ENCODE data around the gene WWP2.

The WWP2 gene

GRCh38 chr16:69861292-69862030 lies 99.3 kb downstream of the WWP2 start:
- H3K36me3 Mint-ChIP-seq (ENCODE audit: low read depth): no peaks in the 10 kb centered on the region
- DNase-seq (no peak), ATAC-seq (no peak)
- H3K4me1 Mint-ChIP-seq: peaks cover 7% of the 10 kb centered on the region
- no peaks in the 10 kb centered on the region for H3K9me3 Mint-ChIP-seq
- no peaks in the 10 kb centered on the region for H3K27me3 Mint-ChIP-seq
- no peak overlapping the region for H3K4me3 Mint-ChIP-seq
- H3K27ac Mint-ChIP-seq: no peak overlapping the region

DNA sequence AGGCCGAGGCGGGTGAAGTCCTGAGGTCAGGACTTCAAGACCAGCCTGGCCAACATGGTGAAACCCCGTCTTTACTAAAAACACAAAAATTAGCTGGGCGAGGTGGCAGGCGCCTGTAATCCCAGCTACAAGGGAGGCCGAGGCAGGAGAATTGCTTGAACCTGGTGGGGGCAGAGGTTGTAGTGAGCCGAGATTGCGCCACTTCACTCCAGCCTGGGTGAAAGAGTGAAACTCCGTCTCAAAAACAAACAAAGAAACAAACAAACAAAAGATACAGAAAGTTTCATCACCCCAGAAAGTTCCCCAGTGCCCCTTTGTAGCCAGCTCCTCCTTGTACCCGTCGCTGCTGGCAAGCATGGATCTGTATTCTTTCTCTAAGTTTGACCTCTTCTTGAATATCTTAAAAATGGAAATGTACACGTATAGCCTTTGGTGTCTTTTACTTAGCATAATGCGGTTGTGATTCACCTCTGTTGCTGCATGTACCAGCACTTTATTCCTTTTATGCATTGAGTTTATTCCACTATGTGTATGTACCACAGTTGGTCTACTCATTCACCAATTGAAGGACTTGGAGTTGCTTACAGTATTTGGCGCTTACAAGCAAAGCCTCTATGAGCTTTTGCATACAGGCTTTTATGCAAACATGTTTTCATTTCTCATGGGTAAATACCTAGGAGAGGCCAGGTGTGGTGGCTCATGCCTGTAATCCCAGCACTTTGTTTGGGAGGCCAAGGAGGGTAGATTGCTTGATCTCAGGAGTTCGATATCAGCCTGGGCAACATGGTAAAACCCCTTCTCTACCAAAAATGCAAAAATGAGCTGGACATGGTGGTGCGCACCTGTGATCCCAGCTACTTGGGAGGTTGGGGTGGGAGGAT lies 101.5 kb downstream of the WWP2 start:
- no peak overlapping the region for H3K27ac Mint-ChIP-seq
- ATAC-seq (no peak), DNase-seq (no peak)
- no peaks in the 10 kb centered on the region for H3K36me3 Mint-ChIP-seq (ENCODE audit: low read depth)
- no peak overlapping the region for H3K4me3 Mint-ChIP-seq
- peaks cover 2% of the 10 kb centered on the region for H3K4me1 Mint-ChIP-seq
- H3K9me3 Mint-ChIP-seq: no peaks in the 10 kb centered on the region
- no peaks in the 10 kb centered on the region for H3K27me3 Mint-ChIP-seq

DNA sequence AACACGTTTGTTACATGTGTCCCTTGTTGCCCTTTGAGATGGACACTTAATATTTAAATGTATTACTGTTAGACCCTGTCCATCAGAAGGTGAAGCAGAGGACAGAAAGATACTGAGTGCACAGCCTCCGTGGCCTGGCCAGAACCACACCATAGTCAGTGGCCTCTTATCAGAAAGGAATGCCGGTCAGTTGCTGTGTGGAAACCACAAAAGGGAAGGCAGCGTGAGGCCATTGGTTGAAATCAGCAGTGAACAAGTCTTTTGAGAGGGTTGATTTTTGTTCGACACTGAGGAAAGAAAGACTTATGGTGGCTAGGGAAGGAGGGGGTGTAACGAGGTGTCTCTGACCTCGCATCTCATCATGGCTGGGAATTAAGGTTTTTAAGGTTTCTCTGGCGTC lies 103.6 kb downstream of the WWP2 start:
- Mint-ChIP-seq H3K4me1 (peaks cover 2% of the 10 kb centered on the region), H3K36me3 (ENCODE audit: low read depth) (peaks cover 2% of the 10 kb centered on the region), H3K27ac (no peak overlapping the region), H3K9me3 (no peaks in the 10 kb centered on the region), H3K27me3 (no peaks in the 10 kb centered on the region), H3K4me3 (no peak overlapping the region)
- DNase-seq (no peak), ATAC-seq (no peak)

GRCh38 chr16:69867784-69868560 lies 105.8 kb downstream of the WWP2 start:
- peaks cover 2% of the 10 kb centered on the region for H3K4me1 Mint-ChIP-seq
- ATAC-seq (no peak), DNase-seq (no peak)
- no peak overlapping the region for H3K4me3 Mint-ChIP-seq
- H3K27me3 Mint-ChIP-seq: no peaks in the 10 kb centered on the region
- H3K36me3 Mint-ChIP-seq (ENCODE audit: low read depth): peaks cover 10% of the 10 kb centered on the region
- no peaks in the 10 kb centered on the region for H3K9me3 Mint-ChIP-seq
- H3K27ac Mint-ChIP-seq: no peak overlapping the region

GRCh38 chr16:69870761-69871160 lies 108.6 kb downstream of the WWP2 start:
- ATAC-seq (no peak), DNase-seq (no peak)
- no peak overlapping the region for H3K27ac Mint-ChIP-seq
- H3K9me3 Mint-ChIP-seq: no peaks in the 10 kb centered on the region
- H3K36me3 Mint-ChIP-seq (ENCODE audit: low read depth): peaks cover 20% of the 10 kb centered on the region
- H3K4me1 Mint-ChIP-seq: peaks cover 2% of the 10 kb centered on the region
- no peaks in the 10 kb centered on the region for H3K27me3 Mint-ChIP-seq
- no peak overlapping the region for H3K4me3 Mint-ChIP-seq

- no peaks in the 10 kb centered on the region for H3K9me3 Mint-ChIP-seq
- H3K4me1 Mint-ChIP-seq: no peaks in the 10 kb centered on the region
- no peak for ATAC-seq
- no peak overlapping the region for H3K27ac Mint-ChIP-seq
- no peaks in the 10 kb centered on the region for H3K27me3 Mint-ChIP-seq
- H3K36me3 Mint-ChIP-seq (ENCODE audit: low read depth): peaks cover 23% of the 10 kb centered on the region
- no peak overlapping the region for H3K4me3 Mint-ChIP-seq
- no peak for DNase-seq
Measured at GRCh38 chr16:69871708-69872107, 109.6 kb downstream of the WWP2 start.

DNA sequence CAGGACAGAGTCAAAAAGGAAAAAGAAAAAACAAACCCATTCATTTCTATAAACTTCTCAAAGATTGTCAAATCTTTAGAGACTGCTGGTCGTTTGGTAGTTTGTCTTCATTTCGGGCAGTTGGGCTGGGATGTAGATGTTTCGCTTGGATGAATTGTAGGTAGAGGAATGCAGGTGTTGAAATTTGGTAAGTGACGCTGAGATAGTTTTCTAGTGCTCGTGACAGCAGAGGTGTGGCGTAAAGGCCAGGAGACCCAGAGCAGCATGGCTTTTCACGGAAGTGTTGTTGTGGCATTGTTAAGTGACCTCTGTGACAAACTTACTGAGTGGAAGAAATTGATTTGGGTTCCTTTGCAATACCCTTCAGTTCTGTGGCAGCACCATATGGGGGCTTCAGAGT lies 110.8 kb downstream of the WWP2 start:
- H3K4me1 Mint-ChIP-seq: no peaks in the 10 kb centered on the region
- H3K9me3 Mint-ChIP-seq: no peaks in the 10 kb centered on the region
- peaks cover 27% of the 10 kb centered on the region for H3K36me3 Mint-ChIP-seq (ENCODE audit: low read depth)
- ATAC-seq (no peak), DNase-seq (no peak)
- no peak overlapping the region for H3K4me3 Mint-ChIP-seq
- no peak overlapping the region for H3K27ac Mint-ChIP-seq
- no peaks in the 10 kb centered on the region for H3K27me3 Mint-ChIP-seq

DNA sequence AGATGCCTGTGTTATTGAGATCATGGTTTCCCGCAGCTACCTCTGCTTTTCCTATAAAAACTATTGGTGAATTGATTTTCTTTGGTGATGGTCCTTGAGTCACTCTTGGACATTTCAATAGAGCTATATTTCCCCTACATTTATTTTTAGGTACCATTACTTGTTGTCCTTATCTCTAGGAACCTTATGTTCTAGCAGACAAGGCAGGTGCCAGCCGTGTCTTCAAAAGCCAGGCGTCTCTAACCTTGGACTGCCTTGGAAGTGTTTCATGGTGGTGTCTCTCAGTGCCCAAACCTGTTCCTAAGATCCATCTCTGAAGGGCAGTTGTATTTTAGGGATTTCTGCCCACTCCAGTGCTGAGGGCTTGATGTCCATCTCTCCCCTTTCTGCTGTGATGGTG lies 111.7 kb downstream of the WWP2 start:
- no peak overlapping the region for H3K4me3 Mint-ChIP-seq
- ATAC-seq (no peak), DNase-seq (no peak)
- H3K36me3 Mint-ChIP-seq (ENCODE audit: low read depth): peaks cover 27% of the 10 kb centered on the region
- H3K27me3 Mint-ChIP-seq: no peaks in the 10 kb centered on the region
- H3K27ac Mint-ChIP-seq: no peak overlapping the region
- no peaks in the 10 kb centered on the region for H3K9me3 Mint-ChIP-seq
- H3K4me1 Mint-ChIP-seq: no peaks in the 10 kb centered on the region

GRCh38 chr16:69874271-69874670 lies 112.1 kb downstream of the WWP2 start:
- Mint-ChIP-seq H3K9me3 (no peaks in the 10 kb centered on the region), H3K27me3 (no peaks in the 10 kb centered on the region), H3K4me3 (no peak overlapping the region), H3K27ac (no peak overlapping the region), H3K4me1 (no peaks in the 10 kb centered on the region), H3K36me3 (ENCODE audit: low read depth) (peaks cover 28% of the 10 kb centered on the region)
- no peak for ATAC-seq
- DNase-seq: no peak

GRCh38 chr16:69880640-69881133 lies 118.6 kb downstream of the WWP2 start:
- ATAC-seq: no peak
- Mint-ChIP-seq H3K9me3 (no peaks in the 10 kb centered on the region), H3K4me3 (no peak overlapping the region), H3K27ac (no peak overlapping the region), H3K27me3 (no peaks in the 10 kb centered on the region), H3K4me1 (no peaks in the 10 kb centered on the region), H3K36me3 (ENCODE audit: low read depth) (peaks cover 23% of the 10 kb centered on the region)
- DNase-seq: no peak

- no peak for DNase-seq
- Mint-ChIP-seq H3K4me3 (no peak overlapping the region), H3K9me3 (no peaks in the 10 kb centered on the region), H3K36me3 (ENCODE audit: low read depth) (peaks cover 22% of the 10 kb centered on the region), H3K4me1 (no peaks in the 10 kb centered on the region), H3K27me3 (no peaks in the 10 kb centered on the region), H3K27ac (no peak overlapping the region)
- ATAC-seq: no peak
Measured at GRCh38 chr16:69881141-69881540, 119.0 kb downstream of the WWP2 start.

- no peaks in the 10 kb centered on the region for H3K9me3 Mint-ChIP-seq
- H3K36me3 Mint-ChIP-seq (ENCODE audit: low read depth): peaks cover 22% of the 10 kb centered on the region
- no peaks in the 10 kb centered on the region for H3K27me3 Mint-ChIP-seq
- ATAC-seq: no peak
- H3K4me1 Mint-ChIP-seq: peaks cover 2% of the 10 kb centered on the region
- H3K4me3 Mint-ChIP-seq: no peak overlapping the region
- no peak overlapping the region for H3K27ac Mint-ChIP-seq
- DNase-seq: no peak
Measured at GRCh38 chr16:69883744-69884143, 121.6 kb downstream of the WWP2 start.

DNA sequence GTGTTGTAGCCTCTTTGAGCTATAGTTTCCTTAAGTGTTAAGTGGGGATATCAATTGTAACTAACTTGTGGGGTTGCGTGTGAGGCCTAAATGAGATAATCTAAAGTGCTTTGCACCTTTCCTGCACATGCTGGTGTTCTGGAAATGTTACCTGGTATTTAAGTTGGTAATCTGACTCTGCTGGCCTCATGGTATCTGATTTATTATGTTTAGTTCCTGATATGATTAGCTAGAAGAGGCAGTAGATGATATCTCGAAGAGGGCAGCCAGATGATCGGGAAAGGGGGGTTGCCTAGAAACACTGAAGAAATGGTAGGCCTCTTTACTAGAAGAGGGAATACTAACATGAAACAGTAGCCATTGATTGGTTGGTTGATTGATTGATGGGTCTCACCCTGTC lies 123.6 kb downstream of the WWP2 start:
- no peak for DNase-seq
- Mint-ChIP-seq H3K9me3 (no peaks in the 10 kb centered on the region), H3K4me3 (no peak overlapping the region), H3K36me3 (ENCODE audit: low read depth) (peaks cover 22% of the 10 kb centered on the region), H3K27ac (no peak overlapping the region), H3K4me1 (peaks cover 16% of the 10 kb centered on the region), H3K27me3 (no peaks in the 10 kb centered on the region)
- no peak for ATAC-seq

DNA sequence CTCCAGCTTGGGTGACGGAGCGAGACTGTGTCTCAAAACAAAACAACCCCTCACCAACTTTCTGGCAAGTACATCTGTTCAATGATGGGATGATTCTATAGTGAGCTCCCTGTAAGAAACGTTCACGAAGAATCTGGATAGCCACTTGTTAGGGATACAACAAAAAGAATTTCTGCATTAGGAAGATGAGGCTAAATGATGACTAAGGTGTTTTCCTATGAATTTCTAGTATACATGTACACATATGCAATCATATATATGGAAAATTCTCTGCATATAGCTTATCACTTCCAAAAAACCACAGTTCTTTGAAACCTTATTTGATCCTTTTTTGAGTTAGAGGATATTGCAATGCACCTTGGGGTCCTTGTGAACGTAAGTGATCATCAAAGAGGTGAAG lies 124.6 kb downstream of the WWP2 start:
- peaks cover 19% of the 10 kb centered on the region for H3K36me3 Mint-ChIP-seq (ENCODE audit: low read depth)
- no peak overlapping the region for H3K27ac Mint-ChIP-seq
- no peak for DNase-seq
- no peak for ATAC-seq
- no peak overlapping the region for H3K4me3 Mint-ChIP-seq
- peaks cover 16% of the 10 kb centered on the region for H3K4me1 Mint-ChIP-seq
- no peaks in the 10 kb centered on the region for H3K27me3 Mint-ChIP-seq
- H3K9me3 Mint-ChIP-seq: no peaks in the 10 kb centered on the region

Measured in activated naive CD8-positive, alpha-beta T cell treated with anti-CD3 and anti-CD28 coated beads, Interleukin-2, amount 50 U/mL, for 24 hours (primary cell).